Activated T-cell treated with anti-CD3 and anti-CD28 coated beads, Interleukin-2, amount 50 U/mL, for 4 hours (primary cell): ENCODE results near the gene IFI27L1. TPM values are rescaled to one million over a fixed set of nuclear protein-coding genes. Genes with fewer than 3 reads are reported as not detected.
A peak's percentile ranks its signal among the peaks of the same experiment; 100 is the strongest.
"Not testable (repeated sequence)": the region's sequence is repeated elsewhere in the genome, so short reads cannot be mapped to it uniquely, and the experiment has no call there.

Experiments
- ATAC-seq, 2 donors: fragments of 200-7000 bp; cut with Tn5 transposase; one replicate each; pipeline ENCODE4 v1.10.0; 2021
- DNase-seq: peaks from one replicate; pipeline ENCODE4 v3.0.0-alpha.2; 2020
- H3K27me3 Mint-ChIP-seq: one replicate; pipeline ENCODE4 v1.8.0; 2021; ENCODE audit warnings: low read depth, mixed read lengths
- H3K36me3 Mint-ChIP-seq: one replicate; pipeline ENCODE4 v1.8.0; 2022; ENCODE audit warnings: mixed read lengths; ENCODE audit not compliant: insufficient read depth
- H3K4me1 Mint-ChIP-seq: one replicate; pipeline ENCODE4 v1.8.0; 2021; ENCODE audit warnings: low read depth, mixed read lengths
- H3K4me3 Mint-ChIP-seq: one replicate; pipeline ENCODE4 v1.8.0; 2021; ENCODE audit warnings: mild to moderate bottlenecking, moderate library complexity, mixed read lengths
- H3K9me3 Mint-ChIP-seq: one replicate; pipeline ENCODE4 v1.8.0; 2021; ENCODE audit warnings: mixed read lengths
- total RNA-seq, 3 donors: library from RNA; stranded (reverse); gene quantifications; one replicate each; pipeline ENCODE4 v1.2.1, GENCODE V29; 2021

The IFI27L1 gene
- total RNA-seq, 3 donors from 2014 or later, result 8.9 to 9.5 (median 9.0) TPM

DNA sequence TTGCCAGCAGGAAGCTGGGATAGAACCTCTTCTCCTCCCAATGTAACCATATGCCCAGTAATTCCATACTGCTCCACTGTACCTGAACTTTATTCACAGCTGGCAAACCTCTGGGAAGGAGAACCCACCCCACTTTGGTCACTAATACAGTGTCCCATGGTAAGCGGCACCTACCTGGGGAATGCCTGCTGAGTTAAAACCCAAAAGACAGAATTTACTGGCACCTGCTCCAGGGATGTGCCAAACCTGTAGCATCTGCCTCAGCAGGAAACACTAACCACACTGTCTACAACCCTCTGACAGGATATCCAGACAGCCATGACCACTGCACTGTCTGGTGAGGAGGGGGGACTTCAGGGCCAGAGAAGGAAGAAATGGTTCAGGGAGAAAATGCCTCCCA lies 26.7 kb upstream of the IFI27L1 start:
- H3K27me3 Mint-ChIP-seq, result no peaks in the 10 kb centered on the region
- no peak overlapping the region for H3K4me3 Mint-ChIP-seq
- peaks cover 32% of the 10 kb centered on the region for H3K4me1 Mint-ChIP-seq
- H3K36me3 Mint-ChIP-seq, result peaks cover 71% of the 10 kb centered on the region
- DNase-seq (no peak), ATAC-seq (no peak)
- H3K9me3 Mint-ChIP-seq, result no peaks in the 10 kb centered on the region

DNA sequence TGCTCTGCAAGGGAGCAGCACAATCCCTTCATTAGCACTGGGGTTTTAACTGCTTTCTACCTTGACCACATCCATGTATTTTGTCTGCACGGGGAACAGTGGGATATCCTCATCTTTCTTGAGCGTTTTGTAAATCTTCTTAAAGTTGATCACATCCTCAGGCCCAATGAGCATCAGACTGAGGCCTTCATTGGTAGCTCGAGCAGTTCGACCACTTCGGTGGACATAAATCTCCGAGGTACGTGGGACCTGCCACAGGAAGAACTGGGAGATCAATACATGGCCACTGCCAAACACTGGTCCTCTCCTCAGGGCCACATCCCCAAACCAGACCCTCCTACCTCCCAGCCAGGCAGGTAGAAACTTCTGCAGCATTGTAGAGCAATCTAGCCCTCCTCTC lies 26.2 kb upstream of the IFI27L1 start:
- no peak for ATAC-seq
- H3K36me3 Mint-ChIP-seq, result peaks cover 70% of the 10 kb centered on the region
- no peak overlapping the region for H3K4me3 Mint-ChIP-seq
- no peaks in the 10 kb centered on the region for H3K9me3 Mint-ChIP-seq
- no peaks in the 10 kb centered on the region for H3K27me3 Mint-ChIP-seq
- DNase-seq, result no peak
- peaks cover 33% of the 10 kb centered on the region for H3K4me1 Mint-ChIP-seq

DNA sequence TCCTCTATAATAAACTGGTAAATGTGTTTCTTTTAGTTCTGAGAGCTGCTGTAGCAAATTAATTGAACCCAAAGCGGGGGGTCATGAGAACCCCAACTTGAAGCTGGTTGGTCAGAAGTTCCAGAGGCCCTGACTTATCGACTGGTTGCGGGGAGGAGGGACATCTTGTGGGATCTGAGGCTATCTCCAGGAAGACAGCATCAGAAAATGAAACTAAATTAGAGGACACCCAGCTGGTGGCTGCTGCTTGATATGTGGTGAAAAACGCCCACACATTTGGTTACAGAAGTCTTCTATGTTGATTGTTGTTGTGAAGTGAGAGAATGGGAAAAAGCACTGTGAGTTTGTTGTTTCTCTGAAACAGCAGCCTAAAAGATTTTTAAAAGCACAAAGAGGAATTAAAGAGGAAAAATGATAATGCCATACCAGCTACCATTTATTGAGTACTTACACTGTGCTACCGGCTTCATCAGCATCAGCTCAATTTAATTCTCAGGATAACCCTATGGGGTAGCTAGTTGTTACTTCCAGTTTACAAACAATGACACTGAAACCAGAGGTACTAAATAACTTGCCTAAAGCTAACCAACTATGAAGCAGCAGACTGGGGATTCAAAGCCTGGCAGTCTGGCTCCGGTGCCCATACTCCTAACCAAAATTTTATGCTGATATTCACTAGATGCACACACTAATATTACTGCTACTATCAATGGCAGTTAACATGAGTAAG lies 24.4 kb upstream of the IFI27L1 start:
- Mint-ChIP-seq H3K27me3 (no peaks in the 10 kb centered on the region), H3K4me1 (peaks cover 46% of the 10 kb centered on the region), H3K9me3 (no peaks in the 10 kb centered on the region), H3K36me3 (peaks cover 69% of the 10 kb centered on the region), H3K4me3 (no peak overlapping the region)
- ATAC-seq, result peak; percentile 65 to 69
- no peak for DNase-seq

DNA sequence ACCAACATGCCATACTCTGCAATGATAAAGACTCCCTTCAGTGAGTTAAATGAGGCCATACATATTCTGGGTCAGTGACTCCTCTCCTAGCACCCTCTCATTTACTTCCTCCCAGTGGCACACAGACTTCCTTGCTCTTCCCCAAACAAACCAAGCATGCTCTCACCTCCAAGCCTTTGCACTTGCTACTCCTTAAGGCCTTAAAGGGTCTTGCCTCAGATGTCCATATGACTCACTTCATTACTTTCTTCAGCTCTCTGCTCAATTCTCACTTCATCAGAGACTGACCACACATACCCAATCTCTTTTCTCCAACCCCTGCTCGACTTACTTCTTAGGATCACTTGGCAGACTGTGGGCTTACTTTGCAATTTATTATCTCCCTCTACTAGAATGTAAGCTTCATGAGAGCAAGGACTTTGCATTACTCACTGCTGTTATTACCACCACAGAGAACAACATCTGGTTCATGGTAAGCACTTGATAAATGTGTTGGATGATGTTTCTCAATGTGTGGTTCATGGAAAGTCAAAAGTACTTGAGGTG lies 22.9 kb upstream of the IFI27L1 start:
- Mint-ChIP-seq H3K4me3 (no peak overlapping the region), H3K9me3 (no peaks in the 10 kb centered on the region), H3K36me3 (peaks cover 69% of the 10 kb centered on the region), H3K27me3 (no peaks in the 10 kb centered on the region), H3K4me1 (peaks cover 54% of the 10 kb centered on the region)
- ATAC-seq, result no peak
- DNase-seq, result no peak

DNA sequence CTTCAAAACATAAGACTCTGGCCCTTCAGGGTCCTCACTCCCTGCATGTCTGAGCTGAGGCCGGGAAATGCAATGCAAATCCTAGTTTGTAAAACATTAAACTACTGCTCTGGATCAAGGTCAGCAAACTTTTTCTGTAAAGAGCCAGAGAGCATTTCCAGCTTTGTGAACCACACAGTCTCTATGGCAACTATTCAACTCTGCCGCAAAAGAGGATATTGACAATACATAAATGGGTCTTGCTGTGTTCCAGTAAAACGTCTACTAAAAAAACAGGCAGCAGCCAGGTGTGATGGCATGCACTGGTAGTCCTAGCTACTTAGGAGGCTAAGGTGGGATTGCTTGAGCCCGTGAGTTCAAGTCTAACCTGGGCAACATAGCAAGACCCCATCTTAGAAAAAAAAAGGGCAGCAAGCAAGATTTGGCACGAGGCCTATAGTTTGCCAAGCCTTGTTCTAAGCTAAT lies 22.4 kb upstream of the IFI27L1 start:
- peaks cover 56% of the 10 kb centered on the region for H3K4me1 Mint-ChIP-seq
- peaks cover 71% of the 10 kb centered on the region for H3K36me3 Mint-ChIP-seq
- no peak overlapping the region for H3K4me3 Mint-ChIP-seq
- ATAC-seq (no peak), DNase-seq (no peak)
- H3K9me3 Mint-ChIP-seq, result no peaks in the 10 kb centered on the region
- H3K27me3 Mint-ChIP-seq, result no peaks in the 10 kb centered on the region

DNA sequence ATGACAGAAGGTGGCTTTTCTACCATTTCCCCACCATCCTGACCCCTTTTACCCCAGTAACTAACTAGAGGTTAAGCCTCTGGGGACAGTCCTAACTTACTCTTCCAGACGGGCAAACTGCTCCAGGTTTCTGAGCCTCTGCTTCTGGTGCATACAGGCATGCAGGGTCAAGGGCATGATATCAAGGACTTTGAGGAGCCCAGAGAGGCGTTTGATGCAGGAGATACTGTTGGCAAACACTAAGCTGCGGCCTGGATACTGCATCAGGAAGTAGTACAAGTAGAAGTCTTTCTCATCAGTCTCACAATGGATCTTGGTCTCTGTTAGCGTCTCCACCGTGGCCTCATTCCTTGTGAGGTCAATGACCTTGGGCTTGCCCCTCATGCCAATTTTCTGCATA lies 21.1 kb upstream of the IFI27L1 start:
- ATAC-seq, result no peak
- DNase-seq, result no peak
- no peak overlapping the region for H3K4me3 Mint-ChIP-seq
- peaks cover 64% of the 10 kb centered on the region for H3K36me3 Mint-ChIP-seq
- H3K4me1 Mint-ChIP-seq, result peaks cover 65% of the 10 kb centered on the region
- H3K9me3 Mint-ChIP-seq, result no peaks in the 10 kb centered on the region
- H3K27me3 Mint-ChIP-seq, result no peaks in the 10 kb centered on the region

DNA sequence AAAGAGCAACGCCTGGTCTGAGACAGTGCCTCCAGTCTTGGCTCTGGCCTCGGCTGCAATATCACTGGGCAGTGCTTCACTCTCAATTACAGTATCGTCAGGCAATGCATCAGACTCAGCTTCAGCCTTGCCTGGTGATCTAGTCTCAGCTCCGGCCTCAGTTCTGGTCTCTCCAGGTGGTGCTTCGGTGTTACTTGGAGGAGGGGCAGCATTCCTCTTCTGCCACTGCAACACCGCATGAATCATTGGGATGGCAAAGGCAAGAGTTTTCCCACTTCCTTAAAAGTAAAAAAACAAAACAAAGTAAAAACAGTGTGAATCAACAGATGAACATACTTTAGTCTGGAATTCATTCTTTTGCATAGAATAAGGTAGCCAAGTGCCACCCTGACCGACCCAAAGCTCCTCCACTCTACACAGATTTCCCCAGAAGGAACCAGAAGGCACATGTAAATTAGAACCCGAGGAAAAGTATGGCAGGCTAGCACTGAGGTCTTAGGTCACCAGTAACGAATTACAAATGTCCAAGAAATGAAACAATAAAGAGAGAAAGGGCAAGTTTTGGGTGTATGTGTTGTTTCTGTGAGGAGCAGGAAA lies 18.7 kb upstream of the IFI27L1 start:
- H3K4me3 Mint-ChIP-seq, result no peak overlapping the region
- H3K4me1 Mint-ChIP-seq, result peaks cover 76% of the 10 kb centered on the region
- no peaks in the 10 kb centered on the region for H3K9me3 Mint-ChIP-seq
- peaks cover 51% of the 10 kb centered on the region for H3K36me3 Mint-ChIP-seq
- DNase-seq (no peak), ATAC-seq (no peak)
- H3K27me3 Mint-ChIP-seq, result no peaks in the 10 kb centered on the region

DNA sequence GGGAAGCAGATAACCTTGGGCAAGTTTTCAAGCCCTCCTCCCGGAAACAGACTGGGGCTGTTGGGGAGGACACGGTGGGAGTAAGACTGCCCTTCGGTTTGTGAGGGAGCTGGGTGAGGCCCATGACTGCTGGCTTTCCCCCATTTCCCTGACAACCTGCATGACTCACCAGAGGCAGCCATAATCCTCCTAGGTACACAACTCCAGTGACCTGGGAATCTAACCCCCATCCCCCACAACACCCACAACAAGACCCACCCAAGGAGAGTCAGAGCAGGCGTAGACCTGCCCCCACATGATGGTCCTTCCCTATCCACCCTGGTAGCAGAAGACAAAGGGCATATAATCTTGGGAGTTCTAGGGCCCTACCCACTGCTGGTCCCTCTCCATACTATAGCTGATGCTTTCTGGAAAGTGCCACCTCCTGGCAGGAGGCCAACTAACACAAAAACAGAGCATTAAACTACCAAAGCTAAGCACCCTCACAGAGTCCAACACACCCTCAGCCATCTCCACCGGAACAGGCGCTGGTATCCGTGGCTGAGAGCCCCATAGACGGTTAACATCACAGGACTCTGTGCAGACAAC lies 14.9 kb upstream of the IFI27L1 start:
- Mint-ChIP-seq H3K4me1 (peaks cover 85% of the 10 kb centered on the region), H3K4me3 (no peak overlapping the region), H3K9me3 (peaks cover 28% of the 10 kb centered on the region), H3K36me3 (peaks cover 60% of the 10 kb centered on the region), H3K27me3 (no peaks in the 10 kb centered on the region)
- ATAC-seq (no peak), DNase-seq (no peak)

DNA sequence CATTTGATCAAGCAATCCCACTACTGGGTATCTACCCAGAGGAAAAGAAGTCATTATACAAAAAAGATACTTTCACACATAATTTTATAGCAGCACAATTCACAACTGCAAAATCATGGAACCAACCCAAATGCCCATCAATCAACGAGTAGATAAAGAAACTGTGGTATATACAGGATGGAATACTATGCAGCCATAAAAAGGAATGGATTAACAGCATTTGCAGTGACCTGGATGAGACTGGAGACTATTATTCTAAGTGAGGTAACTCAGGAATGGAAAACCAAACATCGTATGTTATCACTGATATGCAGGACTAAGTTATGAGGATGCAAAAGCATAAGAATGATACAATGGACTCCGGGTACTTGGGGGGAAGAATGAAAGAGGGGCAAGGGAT lies 9.0 kb upstream of the IFI27L1 start:
- peaks cover 49% of the 10 kb centered on the region for H3K9me3 Mint-ChIP-seq
- not testable (repeated sequence) for ATAC-seq

DNA sequence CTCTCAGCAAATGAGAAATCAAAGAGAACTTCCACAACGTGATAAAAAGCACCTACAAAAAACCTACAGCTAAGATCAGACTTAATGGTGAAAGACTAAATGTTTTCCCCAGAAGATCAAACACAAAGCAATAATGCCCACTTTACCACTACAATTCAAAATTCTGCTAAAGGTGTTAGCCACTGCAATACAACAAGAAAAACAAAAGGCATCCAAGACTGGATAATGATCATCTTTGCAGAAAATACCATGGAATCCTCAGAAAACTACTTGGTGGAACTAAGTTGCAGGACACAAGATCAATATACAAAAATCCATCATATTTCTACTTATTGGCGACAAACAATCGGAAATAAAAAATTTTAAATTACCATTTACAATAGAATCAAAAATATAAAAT lies 6.6 kb upstream of the IFI27L1 start:
- ATAC-seq, result no peak
- DNase-seq, result no peak
- Mint-ChIP-seq H3K36me3 (peaks cover 67% of the 10 kb centered on the region), H3K4me1 (peaks cover 66% of the 10 kb centered on the region), H3K4me3 (peak overlapping the region; percentile 52), H3K9me3 (peaks cover 34% of the 10 kb centered on the region), H3K27me3 (no peaks in the 10 kb centered on the region)

More for the DNA sequence above, 9.0 kb upstream of the IFI27L1 start:
- peaks cover 68% of the 10 kb centered on the region for H3K4me1 Mint-ChIP-seq
- not testable (repeated sequence) for DNase-seq, H3K27me3 Mint-ChIP-seq, H3K4me3 Mint-ChIP-seq
- H3K36me3 Mint-ChIP-seq, result peaks cover 65% of the 10 kb centered on the region

DNA sequence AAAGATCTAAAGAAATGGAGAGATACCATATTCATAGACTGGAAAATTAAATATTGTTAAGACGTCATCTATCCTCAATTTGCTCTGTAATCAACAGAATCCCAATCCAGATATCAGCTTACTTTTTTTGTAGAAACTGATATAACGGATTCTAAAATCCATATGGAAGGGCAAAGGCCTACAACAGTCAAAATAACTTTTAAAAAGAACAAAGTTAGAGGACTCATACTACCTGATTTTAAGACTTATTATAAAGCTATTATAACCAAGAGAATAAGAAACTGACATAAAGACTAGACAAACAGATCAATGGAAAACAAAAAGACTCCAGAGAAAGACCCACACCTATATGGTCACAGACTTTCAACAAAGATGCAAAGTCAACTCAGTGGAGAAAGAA lies 6.1 kb upstream of the IFI27L1 start:
- Mint-ChIP-seq H3K36me3 (peaks cover 68% of the 10 kb centered on the region), H3K9me3 (peaks cover 33% of the 10 kb centered on the region), H3K4me1 (peaks cover 66% of the 10 kb centered on the region), H3K4me3 (peak overlapping the region; percentile 63), H3K27me3 (no peaks in the 10 kb centered on the region)
- no peak for DNase-seq
- no peak for ATAC-seq

DNA sequence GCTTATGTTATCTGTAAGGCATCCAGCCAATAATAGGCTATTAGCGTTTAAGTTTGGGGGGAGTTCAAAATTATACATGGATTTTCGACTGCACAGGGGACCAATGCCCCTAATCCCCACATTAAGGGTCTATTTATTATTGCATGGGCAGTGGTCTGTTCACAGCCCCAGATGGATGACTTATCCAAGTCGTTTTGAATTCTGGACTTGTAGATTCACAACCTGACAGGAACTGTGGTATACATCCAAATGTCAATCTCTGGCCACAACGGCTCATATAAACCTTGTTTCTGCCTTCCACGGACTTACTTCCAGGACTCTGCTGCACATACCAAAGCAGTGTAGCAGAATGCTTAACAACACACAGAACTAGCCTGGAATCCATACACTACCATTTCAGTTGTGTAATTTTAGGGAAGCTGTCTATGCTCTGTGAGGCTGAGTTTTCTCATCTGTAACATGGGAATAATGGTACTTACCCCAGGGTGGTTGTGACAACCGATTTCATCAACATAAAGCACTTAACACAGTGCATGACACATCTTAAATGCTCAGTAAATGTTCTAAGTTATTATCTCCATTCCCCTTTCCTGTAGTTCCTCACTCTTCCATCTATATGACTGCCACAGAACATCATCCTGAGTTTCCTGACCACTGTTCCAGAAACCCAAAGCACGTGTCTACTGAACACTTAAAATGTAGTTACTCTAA lies 3.8 kb upstream of the IFI27L1 start:
- Mint-ChIP-seq H3K36me3 (peaks cover 53% of the 10 kb centered on the region), H3K4me1 (peaks cover 58% of the 10 kb centered on the region), H3K4me3 (peak overlapping the region; percentile 100), H3K27me3 (no peaks in the 10 kb centered on the region), H3K9me3 (peaks cover 16% of the 10 kb centered on the region)
- ATAC-seq (no peak), DNase-seq (no peak)

DNA sequence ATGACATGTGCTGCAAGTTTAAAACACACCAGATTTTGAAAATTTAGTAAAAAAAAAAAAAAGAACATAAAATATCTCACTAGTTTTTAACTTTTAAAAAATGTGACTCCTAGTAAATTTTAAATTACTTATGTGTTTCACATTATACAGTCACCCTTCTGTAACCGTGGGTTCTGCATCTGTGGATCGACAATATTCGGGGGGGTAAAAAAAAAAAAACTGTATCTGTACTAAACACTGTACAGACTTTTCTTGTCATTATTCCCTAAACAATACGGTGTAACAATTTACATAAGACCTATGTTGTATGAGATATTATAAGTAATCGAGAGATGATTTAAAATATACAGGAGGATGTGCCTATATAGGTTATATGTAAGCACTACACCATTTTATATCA lies 3.3 kb upstream of the IFI27L1 start:
- H3K4me3 Mint-ChIP-seq, result peak overlapping the region; percentile 100
- peaks cover 56% of the 10 kb centered on the region for H3K4me1 Mint-ChIP-seq
- H3K36me3 Mint-ChIP-seq, result peaks cover 50% of the 10 kb centered on the region
- H3K9me3 Mint-ChIP-seq, result peaks cover 14% of the 10 kb centered on the region
- H3K27me3 Mint-ChIP-seq, result no peaks in the 10 kb centered on the region
- no peak for DNase-seq
- no peak for ATAC-seq

DNA sequence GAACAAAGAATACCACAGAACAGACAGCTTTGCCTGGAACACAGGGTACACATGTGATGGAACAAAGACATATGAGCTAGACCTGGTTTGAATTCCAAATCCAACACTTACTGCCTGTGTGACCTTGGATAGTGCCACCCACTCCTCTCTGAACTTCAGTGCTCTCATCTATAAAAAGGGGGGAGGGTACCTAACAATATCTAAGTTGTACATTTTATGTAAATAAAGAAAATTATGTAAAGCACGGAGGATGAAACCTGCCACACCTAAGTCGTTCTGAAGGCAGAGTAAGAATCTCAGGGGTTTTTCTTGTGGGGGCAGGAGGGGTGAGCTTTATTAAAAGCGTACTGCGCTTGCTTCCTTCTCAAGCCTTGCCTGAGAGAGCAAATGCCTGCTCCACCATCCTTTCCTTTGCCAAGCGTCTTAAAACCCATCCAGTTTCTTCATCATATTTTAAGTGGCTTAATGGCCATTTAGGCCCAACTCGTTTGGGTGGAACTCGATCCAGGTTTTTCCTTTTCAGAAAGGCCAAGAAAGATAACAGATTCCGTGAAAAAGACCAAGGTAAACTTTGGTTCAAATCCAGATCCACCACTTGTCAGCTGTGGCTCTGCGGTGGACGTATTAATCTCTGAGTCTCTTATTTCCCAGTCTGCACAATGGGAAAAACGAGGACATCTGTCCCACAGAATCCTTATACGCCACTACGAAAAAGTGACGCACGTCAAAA lies 1.1 kb upstream of the IFI27L1 start:
- Mint-ChIP-seq H3K4me3 (peak overlapping the region; percentile 100), H3K36me3 (peaks cover 38% of the 10 kb centered on the region), H3K9me3 (peaks cover 7% of the 10 kb centered on the region), H3K27me3 (no peaks in the 10 kb centered on the region), H3K4me1 (peaks cover 50% of the 10 kb centered on the region)
- ATAC-seq (no peak), DNase-seq (no peak)
